ENCODE results near the gene PPP1R26.
"Not testable (repeated sequence)": the region's sequence is repeated elsewhere in the genome, so short reads cannot be mapped to it uniquely, and the experiment has no call there.

Gene PPP1R26

GRCh38 chr9:135479469-135480052 lies at the start of gene PPP1R26:
PPP1R26 (plus strand) TSS chr9:135479782; CDS start chr9:135484511, 4,729 bp downstream.
- no peak for DNase-seq (ENCODE audit: low read depth in 2 of 2)

GRCh38 chr9:135437259-135437658 lies 42.3 kb upstream of the PPP1R26 start:
- no peak for DNase-seq (ENCODE audit: low read depth in 2 of 2)

GRCh38 chr9:135437696-135438095 lies 41.9 kb upstream of the PPP1R26 start:
- not testable (repeated sequence) for DNase-seq (ENCODE audit: low read depth in 2 of 2)

DNA sequence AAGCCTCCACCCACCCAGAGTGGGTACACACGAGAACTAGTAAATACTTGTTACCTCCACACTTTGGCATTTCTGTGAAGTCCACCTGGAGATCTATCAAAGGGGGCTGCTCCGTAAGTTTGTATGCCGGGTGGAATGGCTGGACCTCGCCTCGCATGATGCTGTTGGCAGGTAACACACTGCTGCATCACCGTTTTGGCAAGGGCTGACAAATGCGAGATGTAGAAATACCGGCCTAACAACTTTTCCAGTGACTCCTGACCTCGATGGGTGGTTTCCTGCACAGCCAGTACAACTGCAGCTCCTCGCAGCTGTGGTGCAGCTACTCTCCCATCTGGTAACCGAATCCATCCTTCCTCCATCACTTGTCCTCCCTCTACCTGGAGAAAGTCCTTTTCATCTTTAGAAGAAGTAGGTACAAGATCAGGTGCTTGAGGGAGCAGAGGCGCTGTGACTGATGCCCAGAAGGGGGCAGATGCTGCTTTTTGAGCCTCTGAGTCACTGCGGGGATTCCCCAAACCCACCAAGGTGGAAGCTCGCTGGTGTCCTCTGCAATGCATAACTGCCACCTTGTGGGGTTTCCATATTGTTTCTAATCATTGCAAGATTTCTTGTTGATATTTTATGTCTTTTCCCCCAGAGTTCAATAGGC lies 40.9 kb upstream of the PPP1R26 start:
- peak in 1 of 2 donors; percentile 7 for DNase-seq (ENCODE audit: low read depth in 2 of 2)

DNA sequence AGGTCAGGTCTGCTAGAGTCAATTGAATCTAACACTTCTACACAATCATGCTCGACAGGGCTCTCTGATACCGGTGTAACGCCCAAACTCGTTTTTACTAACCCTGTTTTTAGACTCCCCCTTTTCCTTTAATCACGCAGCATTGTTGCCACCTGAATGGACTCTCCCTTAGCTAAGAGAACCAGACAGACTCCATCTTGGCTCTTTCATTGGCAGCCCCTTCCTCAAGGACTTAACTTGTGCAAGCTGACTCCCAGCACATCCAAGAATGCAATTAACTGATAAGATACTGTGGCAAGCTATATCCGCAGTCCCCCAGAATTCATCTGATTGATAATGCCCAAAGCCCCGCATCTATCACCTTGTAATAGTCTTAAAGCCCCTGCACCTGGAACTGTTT lies 40.1 kb upstream of the PPP1R26 start:
- DNase-seq (ENCODE audit: low read depth in 2 of 2): not testable (repeated sequence)

- DNase-seq (ENCODE audit: low read depth in 2 of 2): no peak
These were observed 39.7 kb upstream of the PPP1R26 start for GRCh38 chr9:135439916-135440315.

GRCh38 chr9:135440620-135441019 lies 39.0 kb upstream of the PPP1R26 start:
- no peak for DNase-seq (ENCODE audit: low read depth in 2 of 2)

GRCh38 chr9:135441105-135442071 lies 38.2 kb upstream of the PPP1R26 start:
- DNase-seq (ENCODE audit: low read depth in 2 of 2): not testable (repeated sequence)

DNA sequence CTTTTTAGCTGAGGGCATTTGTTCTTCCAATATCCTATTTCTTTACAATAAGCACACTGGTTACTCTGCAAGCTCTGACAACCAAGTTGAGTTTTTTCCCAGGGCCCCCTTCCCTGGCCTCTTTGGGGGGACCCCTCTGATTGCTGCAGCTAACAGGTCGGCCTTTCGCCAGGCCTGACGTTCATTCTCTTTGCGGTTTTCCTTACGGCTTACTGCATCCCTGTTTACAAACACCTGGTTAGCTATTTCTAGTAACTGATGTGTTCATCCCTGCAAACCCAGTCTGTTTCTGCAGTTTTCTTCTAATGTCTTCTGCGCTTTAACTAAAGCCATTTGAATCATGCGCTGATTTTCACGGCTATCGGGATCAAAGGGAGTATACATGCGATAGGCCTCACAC lies 37.5 kb upstream of the PPP1R26 start:
- no peak for DNase-seq (ENCODE audit: low read depth in 2 of 2)

GRCh38 chr9:135443797-135444425 lies 35.7 kb upstream of the PPP1R26 start:
- no peak for DNase-seq (ENCODE audit: low read depth in 2 of 2)

- no peak for DNase-seq (ENCODE audit: low read depth in 2 of 2)
These were observed 32.5 kb upstream of the PPP1R26 start for GRCh38 chr9:135447126-135447525.

DNA sequence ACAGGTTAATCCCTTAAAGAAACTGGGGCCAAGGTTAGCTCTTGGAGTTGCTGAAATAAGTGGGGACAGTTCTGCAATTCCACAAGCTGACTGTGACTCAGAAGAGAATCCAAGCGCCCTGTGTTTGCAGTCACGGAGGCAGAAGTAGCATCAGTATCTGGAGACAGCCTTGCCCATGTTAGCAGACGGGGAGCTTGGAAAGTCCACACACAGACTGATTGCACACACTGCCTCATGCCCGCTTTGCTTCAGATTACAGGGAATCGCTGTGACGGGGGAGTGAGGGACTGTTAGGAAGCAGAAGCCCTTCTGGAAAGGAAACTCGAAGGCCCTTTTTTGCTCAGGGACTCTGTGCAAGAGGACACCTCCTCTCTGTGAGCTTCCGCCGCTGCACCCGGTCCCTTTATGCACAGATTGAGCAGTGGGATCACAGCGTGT lies 30.9 kb upstream of the PPP1R26 start:
- no peak for DNase-seq (ENCODE audit: low read depth in 2 of 2)

GRCh38 chr9:135449532-135449931 lies 30.1 kb upstream of the PPP1R26 start:
- DNase-seq (ENCODE audit: low read depth in 2 of 2): not testable (repeated sequence)

DNA sequence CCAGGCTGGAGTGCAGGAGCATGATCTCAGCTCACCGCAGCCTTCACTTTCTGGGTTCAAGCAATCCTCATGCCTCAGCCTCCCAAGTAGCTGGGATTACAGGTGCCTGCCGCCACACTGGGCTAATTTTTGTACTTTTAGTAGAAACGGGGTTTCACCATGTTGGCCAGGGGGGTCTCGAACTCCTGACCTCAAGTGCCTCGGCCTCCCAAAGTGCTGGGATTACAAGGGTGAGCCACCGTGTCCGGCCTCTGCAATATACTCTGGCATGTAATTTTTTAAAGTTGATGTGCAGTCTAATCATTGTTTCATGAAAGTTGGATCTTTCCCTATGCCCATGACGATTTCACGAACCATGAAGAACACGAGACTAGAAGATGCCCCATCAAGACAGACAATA lies 28.6 kb upstream of the PPP1R26 start:
- DNase-seq (ENCODE audit: low read depth in 2 of 2): no peak

GRCh38 chr9:135451909-135452308 lies 27.7 kb upstream of the PPP1R26 start:
- DNase-seq (ENCODE audit: low read depth in 2 of 2): not testable (repeated sequence)

- DNase-seq (ENCODE audit: low read depth in 2 of 2): no peak
These were observed 24.8 kb upstream of the PPP1R26 start for GRCh38 chr9:135454737-135455136.

GRCh38 chr9:135455401-135456030 lies 24.1 kb upstream of the PPP1R26 start:
- no peak for DNase-seq (ENCODE audit: low read depth in 2 of 2)

DNA sequence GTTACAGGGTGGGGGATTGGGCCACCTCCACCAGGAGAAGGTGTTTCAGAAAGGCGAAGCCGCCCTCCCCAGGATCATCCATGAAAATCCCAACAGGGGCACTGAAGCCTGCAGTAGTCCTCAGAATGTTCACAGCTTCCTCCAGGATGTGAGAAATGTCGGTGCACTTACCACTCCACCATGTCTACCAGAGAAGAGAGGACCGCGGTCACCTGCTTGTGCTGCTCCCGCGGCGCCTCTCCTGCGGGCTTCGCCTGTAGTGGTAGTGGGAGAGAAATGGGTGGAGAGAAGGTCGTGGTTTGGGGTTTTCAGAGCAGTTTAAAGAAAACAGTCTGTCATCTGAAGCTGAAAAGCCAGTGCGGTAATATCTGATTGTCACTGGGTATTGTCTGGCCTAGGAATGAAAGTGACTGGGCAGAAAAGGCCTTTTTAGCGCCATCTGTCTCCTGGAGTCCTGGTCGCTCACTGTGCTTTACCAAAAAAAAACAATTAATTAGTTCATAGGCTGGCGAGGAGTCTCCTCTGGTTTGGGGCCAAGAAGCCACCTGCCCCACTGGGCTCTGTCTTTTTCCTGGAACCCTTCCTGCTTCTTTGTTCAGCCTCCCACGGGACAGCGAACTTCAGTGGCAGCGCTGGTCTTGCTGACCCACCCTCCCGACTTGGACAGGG lies 23.0 kb upstream of the PPP1R26 start:
- no peak for DNase-seq (ENCODE audit: low read depth in 2 of 2)

GRCh38 chr9:135458478-135458877 lies 21.1 kb upstream of the PPP1R26 start:
- not testable (repeated sequence) for DNase-seq (ENCODE audit: low read depth in 2 of 2)

DNA sequence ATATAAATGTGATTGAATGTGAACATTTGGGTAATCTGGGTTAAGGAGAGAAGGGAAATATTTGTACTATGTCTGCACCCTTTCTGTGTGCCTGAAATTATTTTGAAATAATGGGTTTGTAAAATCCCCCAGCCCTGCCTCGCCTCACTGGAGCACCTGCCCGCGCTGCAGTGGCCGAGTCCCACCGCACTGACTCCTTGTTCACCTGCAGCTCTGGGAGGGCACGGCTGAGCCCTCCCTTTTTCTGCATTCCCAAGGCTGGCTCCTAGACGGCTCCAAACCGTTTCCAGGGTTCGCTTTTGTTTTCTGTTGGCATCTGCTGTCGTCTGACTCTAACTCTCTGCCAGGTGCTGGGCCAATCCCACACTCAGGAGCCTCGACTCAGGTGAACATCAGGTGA lies 17.6 kb upstream of the PPP1R26 start:
- DNase-seq (ENCODE audit: low read depth in 2 of 2): no peak

GRCh38 chr9:135463140-135463539 lies 16.4 kb upstream of the PPP1R26 start:
- no peak for DNase-seq (ENCODE audit: low read depth in 2 of 2)
